Neural crest cell (in vitro differentiated cells): ENCODE measurements around the gene EGLN2. TPM values are rescaled to one million over a fixed set of nuclear protein-coding genes. Genes with fewer than 3 reads are reported as not detected.

Experiments
- DNase-seq: peaks from one replicate; pipeline ENCODE4 v3.0.0; 2021; ENCODE audit warnings: low read depth, mixed read lengths, low spot score
- H3K27ac Mint-ChIP-seq: one replicate; pipeline ENCODE4 v1.8.0; 2021; ENCODE audit warnings: mild to moderate bottlenecking, mixed read lengths; ENCODE audit not compliant: unreplicated experiment
- H3K27me3 Mint-ChIP-seq: 2 replicates; pipeline ENCODE4 v1.8.0; 2021; ENCODE audit warnings: low read depth, mild to moderate bottlenecking, mixed read lengths
- H3K36me3 Mint-ChIP-seq: 2 replicates; pipeline ENCODE4 v1.8.0; 2021; ENCODE audit warnings: low read depth, mild to moderate bottlenecking, mixed read lengths
- H3K4me1 Mint-ChIP-seq: 2 replicates; pipeline ENCODE4 v1.8.0; 2021; ENCODE audit warnings: mixed read lengths
- H3K4me3 Mint-ChIP-seq: one replicate; pipeline ENCODE4 v1.8.0; 2021; ENCODE audit warnings: mild to moderate bottlenecking, mixed read lengths
- H3K9me3 Mint-ChIP-seq: 2 replicates; pipeline ENCODE4 v1.8.0; 2021; ENCODE audit warnings: mixed read lengths
- CTCF ChIP-seq: fragments of 200-600 bp; sonication (generic); conservative IDR thresholded peaks from 2 replicates; pipeline ENCODE4 v1.5.0; 2021; ENCODE audit warnings: antibody characterized with exemption, mild to moderate bottlenecking
- total RNA-seq: library from RNA; stranded (reverse); gene quantifications from 2 replicates; pipeline ENCODE4 v1.2.1, GENCODE V29; 2021

EGLN2 gene
- total RNA-seq, 1 donor from 2014 or later, result 113 TPM

GRCh38 chr19:40805258-40805868, 6.4 kb downstream of the EGLN2 start:
- H3K9me3 Mint-ChIP-seq, result no peaks in the 10 kb centered on the region
- peak overlapping the region; percentile 85 for H3K4me3 Mint-ChIP-seq
- H3K27me3 Mint-ChIP-seq, result peaks cover 3% of the 10 kb centered on the region
- peaks cover 66% of the 10 kb centered on the region for H3K4me1 Mint-ChIP-seq
- DNase-seq, result no peak
- H3K27ac Mint-ChIP-seq, result no peak overlapping the region
- peaks cover 5% of the 10 kb centered on the region for H3K36me3 Mint-ChIP-seq
- TF ChIP-seq CTCF, result no peak

- H3K9me3 Mint-ChIP-seq, result no peaks in the 10 kb centered on the region
- peak overlapping the region; percentile 85 for H3K4me3 Mint-ChIP-seq
- peaks cover 75% of the 10 kb centered on the region for H3K4me1 Mint-ChIP-seq
- peaks cover 7% of the 10 kb centered on the region for H3K27me3 Mint-ChIP-seq
- no peak overlapping the region for H3K27ac Mint-ChIP-seq
- DNase-seq, result peak; percentile 94
- peak; percentile 94 for TF ChIP-seq CTCF
- peaks cover 5% of the 10 kb centered on the region for H3K36me3 Mint-ChIP-seq
These were observed 7.6 kb downstream of the EGLN2 start for GRCh38 chr19:40806423-40807146.

DNA sequence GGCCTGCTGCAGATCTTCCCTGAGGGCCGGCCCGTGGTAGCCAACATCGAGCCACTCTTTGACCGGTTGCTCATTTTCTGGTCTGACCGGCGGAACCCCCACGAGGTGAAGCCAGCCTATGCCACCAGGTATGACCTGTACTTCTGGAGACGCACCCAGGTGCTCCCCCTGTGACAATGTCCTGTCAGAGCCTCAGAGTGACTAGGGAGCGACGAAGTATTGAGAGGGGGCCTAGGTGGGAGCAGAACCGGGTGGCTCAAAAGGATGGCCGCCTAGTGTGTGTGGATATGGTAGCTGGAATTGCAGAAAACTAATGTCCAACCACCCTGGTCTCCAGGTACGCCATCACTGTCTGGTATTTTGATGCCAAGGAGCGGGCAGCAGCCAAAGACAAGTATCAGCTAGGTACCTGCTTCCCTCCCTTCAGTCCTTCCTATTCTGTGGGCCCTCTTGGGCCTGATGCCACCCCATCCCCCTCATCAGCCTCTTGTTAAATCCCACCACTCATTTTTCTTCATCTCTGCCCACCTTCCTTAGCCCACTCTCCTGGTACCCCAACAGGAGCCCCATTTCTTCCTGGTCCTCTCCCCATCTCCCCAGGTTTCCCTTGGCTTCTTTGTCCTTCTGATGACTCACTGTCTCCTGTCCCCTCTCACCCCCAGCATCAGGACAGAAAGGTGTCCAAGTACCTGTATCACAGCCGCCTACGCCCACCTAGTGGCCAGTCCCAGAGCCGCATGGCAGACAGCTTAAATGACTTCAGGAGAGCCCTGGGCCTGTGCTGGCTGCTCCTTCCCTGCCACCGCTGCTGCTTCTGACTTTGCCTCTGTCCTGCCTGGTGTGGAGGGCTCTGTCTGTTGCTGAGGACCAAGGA, 8.4 kb downstream of the EGLN2 start:
- Mint-ChIP-seq H3K27ac (peak overlapping the region; percentile 19), H3K36me3 (peaks cover 4% of the 10 kb centered on the region), H3K4me3 (peak overlapping the region; percentile 85), H3K9me3 (no peaks in the 10 kb centered on the region), H3K27me3 (peaks cover 13% of the 10 kb centered on the region), H3K4me1 (peaks cover 73% of the 10 kb centered on the region)
- peak; percentile 52 for TF ChIP-seq CTCF
- DNase-seq, result no peak

GRCh38 chr19:40808021-40808325, 9.0 kb downstream of the EGLN2 start:
- H3K36me3 Mint-ChIP-seq, result peaks cover 3% of the 10 kb centered on the region
- DNase-seq, result no peak
- H3K27me3 Mint-ChIP-seq, result peaks cover 19% of the 10 kb centered on the region
- TF ChIP-seq CTCF, result no peak
- H3K4me1 Mint-ChIP-seq, result peaks cover 73% of the 10 kb centered on the region
- H3K27ac Mint-ChIP-seq, result no peak overlapping the region
- no peaks in the 10 kb centered on the region for H3K9me3 Mint-ChIP-seq
- peak overlapping the region; percentile 68 for H3K4me3 Mint-ChIP-seq

- H3K4me1 Mint-ChIP-seq, result peaks cover 69% of the 10 kb centered on the region
- H3K36me3 Mint-ChIP-seq, result peaks cover 3% of the 10 kb centered on the region
- peaks cover 21% of the 10 kb centered on the region for H3K27me3 Mint-ChIP-seq
- no peak for DNase-seq
- TF ChIP-seq CTCF, result no peak
- no peaks in the 10 kb centered on the region for H3K9me3 Mint-ChIP-seq
- H3K27ac Mint-ChIP-seq, result no peak overlapping the region
- H3K4me3 Mint-ChIP-seq, result peak overlapping the region; percentile 15
These were observed 9.5 kb downstream of the EGLN2 start for GRCh38 chr19:40808497-40808896.
